Neuronal stem cell (in vitro differentiated cells): ENCODE results near the gene CABP4.

Experiments used
- DNase-seq: peaks from one replicate; pipeline ENCODE4 v3.0.0-alpha.2; 2013; ENCODE audit warnings: low spot score
- H2AFZ ChIP-seq: one replicate; pipeline ENCODE4 v1.6.1; 2013; ENCODE audit warnings: mild to moderate bottlenecking, low read length, inconsistent platforms
- H2AK5ac ChIP-seq: 2 replicates; pipeline ENCODE4 v1.6.1; 2013; ENCODE audit warnings: low read depth, mild to moderate bottlenecking, inconsistent platforms, low read length, moderate library complexity, mixed read lengths
- H2BK120ac ChIP-seq: 2 replicates; pipeline ENCODE4 v1.6.1; 2013; ENCODE audit warnings: low read depth, mild to moderate bottlenecking, inconsistent platforms, low read length, moderate library complexity, mixed read lengths
- H2BK12ac ChIP-seq: one replicate; pipeline ENCODE4 v1.6.1; 2013; ENCODE audit warnings: low read length, inconsistent platforms
- H2BK15ac ChIP-seq: 2 replicates; pipeline ENCODE4 v1.6.1; 2013; ENCODE audit warnings: mild to moderate bottlenecking, low read length, inconsistent platforms, mixed read lengths
- H2BK5ac ChIP-seq: one replicate; pipeline ENCODE4 v1.6.1; 2013; ENCODE audit warnings: inconsistent platforms, mild to moderate bottlenecking, low read length, moderate library complexity
- H3K14ac ChIP-seq: one replicate; pipeline ENCODE4 v1.6.1; 2013; ENCODE audit warnings: low read length, inconsistent platforms
- H3K18ac ChIP-seq: 2 replicates; pipeline ENCODE4 v1.6.1; 2013; ENCODE audit warnings: low read length, inconsistent platforms
- H3K23ac ChIP-seq: 2 replicates; pipeline ENCODE4 v1.6.1; 2013; ENCODE audit warnings: low read depth, mild to moderate bottlenecking, mixed read lengths, low read length, inconsistent platforms; ENCODE audit not compliant: poor library complexity
- H3K27ac ChIP-seq: replicated peaks from 3 replicates; pipeline ENCODE4 v1.5.1; 2013; ENCODE audit warnings: low read length, inconsistent platforms
- H3K27me3 ChIP-seq, 3 experiments: 2 replicates each; pipeline ENCODE4 v1.6.1; 2013; ENCODE audit warnings: low read length in 3 of 3, mild to moderate bottlenecking in 2 of 3, inconsistent platforms in 1 of 3, low read depth in 1 of 3, mixed read lengths in 1 of 3, moderate library complexity in 1 of 3; ENCODE audit not compliant: control insufficient read depth in 3 of 3, insufficient read depth in 3 of 3
- H3K36me3 ChIP-seq, 2 donors: replicated peaks in 1 of 2; 2 replicates each; pipeline ENCODE4 v1.6.1; 2013; ENCODE audit warnings: low read length in 2 of 2; ENCODE audit not compliant: control insufficient read depth in 2 of 2, insufficient read depth in 2 of 2
- H3K4ac ChIP-seq: 2 replicates; pipeline ENCODE4 v1.6.1; 2013; ENCODE audit warnings: inconsistent platforms, mild to moderate bottlenecking, low read length, moderate library complexity
- H3K4me1 ChIP-seq, 2 donors: 1 replicate in 1 of 2; 2 replicates in 1 of 2; pipeline ENCODE4 v1.6.1; 2013; ENCODE audit warnings: low read length in 2 of 2, low read depth in 1 of 2; ENCODE audit not compliant: control insufficient read depth in 2 of 2, insufficient read depth in 1 of 2
- H3K4me2 ChIP-seq: one replicate; pipeline ENCODE4 v1.6.1; 2013; ENCODE audit warnings: mild to moderate bottlenecking, low read length, inconsistent platforms; ENCODE audit not compliant: insufficient read depth, poor library complexity, severe bottlenecking
- H3K4me3 ChIP-seq, 2 donors: 2 replicates each; pipeline ENCODE4 v1.5.1; 2013; ENCODE audit warnings: low read length in 2 of 2, mild to moderate bottlenecking in 2 of 2, inconsistent platforms in 1 of 2, moderate library complexity in 1 of 2
- H3K79me1 ChIP-seq: one replicate; pipeline ENCODE4 v1.6.1; 2013; ENCODE audit warnings: low read depth, mild to moderate bottlenecking, inconsistent platforms, low read length, moderate library complexity
- H3K9ac ChIP-seq: one replicate; pipeline ENCODE4 v1.6.1; 2013; ENCODE audit warnings: mild to moderate bottlenecking, low read depth, low read length, inconsistent platforms; ENCODE audit not compliant: poor library complexity
- H3K9me3 ChIP-seq, 2 donors: replicated peaks in 1 of 2; 2 replicates each; pipeline versions ENCODE3 to v1.6.1; 2013; ENCODE audit warnings: low read length in 2 of 2, mild to moderate bottlenecking in 2 of 2, inconsistent platforms in 1 of 2, low read depth in 1 of 2, mixed read lengths in 1 of 2, moderate library complexity in 1 of 2; ENCODE audit not compliant: control insufficient read depth in 2 of 2, insufficient read depth in 1 of 2
- H4K8ac ChIP-seq: one replicate; pipeline ENCODE4 v1.6.1; 2013; ENCODE audit warnings: low read depth, mild to moderate bottlenecking, inconsistent platforms, low read length, moderate library complexity
- H4K91ac ChIP-seq: one replicate; pipeline ENCODE4 v1.6.1; 2013; ENCODE audit warnings: low read length, low read depth, mild to moderate bottlenecking, inconsistent platforms; ENCODE audit not compliant: poor library complexity
- WGBS, 2 donors: extraction: QIAGEN DNeasy Blood & Tissue Kit; methylation state at CpG; one replicate each; pipeline ENCODE4 v1.1.7; 2013; ENCODE audit warnings: missing lambda C conversion rate in 2 of 2, mixed read lengths in 1 of 2; ENCODE audit not compliant: insufficient read length in 2 of 2, insufficient replicate concordance in 1 of 2; ENCODE audit errors: extremely low coverage in 2 of 2; 5-methylcytosine and 5-hydroxymethylcytosine counted together

Gene CABP4

DNA sequence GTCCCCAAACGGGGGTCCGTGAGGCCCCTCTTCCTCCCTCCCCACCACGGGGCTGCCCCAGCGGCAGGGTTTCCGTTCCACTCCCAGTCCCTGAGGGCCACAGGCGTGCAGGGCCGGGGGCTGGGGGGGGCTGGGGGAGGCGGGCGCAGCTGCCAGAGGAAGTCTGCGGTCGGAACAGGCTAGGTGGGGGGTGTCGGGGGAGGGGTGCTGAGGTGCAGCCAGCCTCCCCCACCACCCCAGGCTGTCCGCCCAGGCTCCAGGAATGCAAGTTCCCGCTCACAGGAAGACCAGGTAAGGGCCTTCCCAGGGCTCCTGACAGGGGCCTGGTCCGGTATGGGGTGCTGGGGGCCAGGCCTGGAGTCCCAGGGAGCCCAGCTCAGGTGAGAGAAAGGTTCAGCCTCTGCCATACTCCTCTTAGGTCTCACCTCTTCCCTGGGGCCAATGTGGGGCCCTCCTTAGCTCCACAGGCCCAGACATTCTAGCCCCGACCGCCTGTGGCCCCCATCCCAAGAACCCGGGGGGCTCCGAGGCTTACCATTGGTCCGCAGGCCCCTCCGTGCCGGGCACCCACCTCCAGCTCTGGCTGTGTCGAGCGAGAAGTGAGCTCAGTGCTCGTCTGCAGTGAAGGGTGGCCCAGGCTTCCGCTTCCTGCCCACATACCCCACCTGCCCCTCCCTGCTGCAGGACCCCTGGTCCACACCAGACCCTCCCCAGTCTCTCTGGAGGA, 17.9 kb upstream of the CABP4 start, which contains the start of gene PTPRCAP:
Gene PTPRCAP (minus strand): TSS at position 601 of the 727 bp plus-strand sequence. CDS start 63 bp downstream, at position 538.
- Histone ChIP-seq H4K8ac (peak within 1 kb of the TSS; percentile 43), H3K79me1 (peaks cover 5% of the 10 kb centered on the region), H2BK15ac (no peak within 1 kb of the TSS), H2AFZ (no peak within 1 kb of the TSS), H3K27me3 (peaks cover 0 to 1% (median 0%) of the 10 kb centered on the region in 3 experiments), H3K4me2 (no peak within 1 kb of the TSS), H3K4me1 (no peaks in the 10 kb centered on the region), H3K36me3 (peaks cover 41 to 83% of the 10 kb centered on the region in 2 donors), H3K14ac (no peak within 1 kb of the TSS), H2AK5ac (no peak within 1 kb of the TSS), H2BK120ac (no peak within 1 kb of the TSS), H2BK5ac (no peak within 1 kb of the TSS), H3K23ac (peak within 1 kb of the TSS; percentile 65), H3K9me3 (no peaks in the 10 kb centered on the region), H3K4me3 (peak within 1 kb of the TSS in 1 of 2 donors; percentile 15), H3K27ac (no peak within 1 kb of the TSS), H3K4ac (no peak within 1 kb of the TSS), H4K91ac (no peak within 1 kb of the TSS), H3K9ac (no peak within 1 kb of the TSS), H2BK12ac (no peak within 1 kb of the TSS), H3K18ac (no peak within 1 kb of the TSS)
- no CpG with 5 or more reads among the region's 26 CpGs for WGBS, 2 donors
- no peak for DNase-seq

- peaks cover 7% of the 10 kb centered on the region for H3K79me1 ChIP-seq
- no peak overlapping the region for H3K14ac ChIP-seq
- H3K4me3 ChIP-seq: no peak overlapping the region
- no peak overlapping the region for H3K9ac ChIP-seq
- peaks cover 2 to 3% of the 10 kb centered on the region in 2 donors for H3K4me1 ChIP-seq
- no peaks in the 10 kb centered on the region for H3K9me3 ChIP-seq
- H2AK5ac ChIP-seq: no peak overlapping the region
- H3K4ac ChIP-seq: no peak overlapping the region
- no peak overlapping the region for H2BK120ac ChIP-seq
- no peak overlapping the region for H2BK12ac ChIP-seq
- no peak for DNase-seq
- no peak overlapping the region for H3K18ac ChIP-seq
- no peak overlapping the region for H2BK5ac ChIP-seq
- peaks cover 0 to 2% (median 0%) of the 10 kb centered on the region in 3 experiments for H3K27me3 ChIP-seq
- H2BK15ac ChIP-seq: no peak overlapping the region
- no CpG with 5 or more reads among the region's 3 CpGs for WGBS, 2 donors
- no peak overlapping the region for H3K23ac ChIP-seq
- peaks cover 38 to 79% of the 10 kb centered on the region in 2 donors for H3K36me3 ChIP-seq
- H2AFZ ChIP-seq: no peak overlapping the region
- H3K27ac ChIP-seq: no peak overlapping the region
- H4K8ac ChIP-seq: no peak overlapping the region
- no peak overlapping the region for H4K91ac ChIP-seq
- no peak overlapping the region for H3K4me2 ChIP-seq
These were observed 17.4 kb upstream of the CABP4 start for GRCh38 chr11:67437809-67438157.

DNA sequence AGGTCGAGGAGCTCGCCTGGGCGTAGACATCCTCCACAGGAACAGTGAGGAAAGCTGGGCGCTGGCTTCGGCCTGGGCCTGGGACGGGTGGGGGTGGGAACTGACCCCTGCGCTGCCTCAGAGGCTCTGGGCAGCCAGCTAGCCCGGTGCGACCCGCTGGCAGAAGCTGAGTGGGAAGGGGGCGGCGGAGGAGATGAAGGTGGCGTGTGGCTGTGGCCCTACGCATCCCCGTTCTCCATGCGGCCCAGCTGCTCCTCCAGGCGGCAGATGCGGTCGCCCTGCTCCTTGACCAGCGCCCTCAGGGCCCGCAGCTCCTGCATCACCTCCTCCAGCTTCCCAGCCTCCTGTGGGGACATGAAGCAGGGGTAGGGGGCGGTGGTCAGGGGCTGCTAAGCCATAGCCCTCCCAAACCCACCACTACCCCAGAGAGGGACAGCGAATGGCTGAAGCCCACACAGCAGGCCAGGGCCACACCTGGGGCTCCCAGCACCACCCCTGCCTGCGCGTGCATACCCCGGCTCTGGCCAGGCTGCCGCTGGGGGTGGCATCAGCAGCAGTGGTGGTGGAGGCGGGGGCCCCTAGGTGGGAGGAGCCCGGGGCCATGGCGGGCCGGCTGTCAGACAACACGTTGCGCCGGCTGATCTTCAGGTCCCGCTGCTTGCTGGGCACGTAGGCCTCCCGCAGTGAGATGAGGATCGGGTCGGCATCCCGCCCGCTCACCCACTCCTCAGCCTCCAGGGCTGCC, 16.8 kb upstream of the CABP4 start:
- H4K91ac ChIP-seq: no peak overlapping the region
- H2AK5ac ChIP-seq: no peak overlapping the region
- H3K36me3 ChIP-seq: peaks cover 37 to 73% of the 10 kb centered on the region in 2 donors
- H3K9ac ChIP-seq: no peak overlapping the region
- no peak overlapping the region for H3K18ac ChIP-seq
- H3K4me2 ChIP-seq: no peak overlapping the region
- H3K79me1 ChIP-seq: peaks cover 7% of the 10 kb centered on the region
- peak overlapping the region; percentile 65 for H3K23ac ChIP-seq
- peaks cover 2 to 3% of the 10 kb centered on the region in 2 donors for H3K4me1 ChIP-seq
- H3K27ac ChIP-seq: no peak overlapping the region
- peaks cover 0 to 3% (median 0%) of the 10 kb centered on the region in 3 experiments for H3K27me3 ChIP-seq
- no peak overlapping the region for H3K4me3 ChIP-seq
- no peak overlapping the region for H3K14ac ChIP-seq
- no peak overlapping the region for H2BK5ac ChIP-seq
- H3K4ac ChIP-seq: no peak overlapping the region
- peak overlapping the region; percentile 43 for H4K8ac ChIP-seq
- no peak overlapping the region for H2BK120ac ChIP-seq
- WGBS, 2 donors: no CpG with 5 or more reads among the region's 41 CpGs
- H3K9me3 ChIP-seq: no peaks in the 10 kb centered on the region
- no peak overlapping the region for H2BK15ac ChIP-seq
- no peak overlapping the region for H2BK12ac ChIP-seq
- DNase-seq: no peak
- H2AFZ ChIP-seq: no peak overlapping the region
